Neutrophil (primary cell): ENCODE results near the gene TYW1.
"Not testable (repeated sequence)": the region's sequence is repeated elsewhere in the genome, so short reads cannot be mapped to it uniquely, and the experiment has no call there.

ENCODE experiments used
- H3K27ac ChIP-seq: fragments of 200-600 bp; sonication (generic); 2 replicates; pipeline ENCODE4 v1.5.1; 2016; ENCODE audit warnings: mild to moderate bottlenecking, moderate library complexity
- H3K27me3 ChIP-seq: fragments of 200-600 bp; sonication (generic); 2 replicates; pipeline ENCODE4 v1.6.0; 2016; ENCODE audit warnings: mild to moderate bottlenecking
- H3K36me3 ChIP-seq: fragments of 200-600 bp; sonication (generic); 2 replicates; pipeline ENCODE4 v1.5.1; 2017
- H3K4me1 ChIP-seq, 2 experiments: fragments of 200-600 bp in 1 of 2; sonication (generic) in 1 of 2; 1 replicate in 1 of 2; 2 replicates in 1 of 2; pipeline versions ENCODE4 v1.5.1 to v1.6.1; 2013 to 2016; ENCODE audit warnings: low read depth in 1 of 2, low read length in 1 of 2, mild to moderate bottlenecking in 1 of 2, moderate library complexity in 1 of 2; ENCODE audit not compliant: control insufficient read depth in 1 of 2, insufficient read depth in 1 of 2
- H3K4me3 ChIP-seq, 2 experiments: fragments of 200-600 bp in 1 of 2; sonication (generic) in 1 of 2; 1 replicate in 1 of 2; 2 replicates in 1 of 2; pipeline ENCODE4 v1.5.1; 2013 to 2016; ENCODE audit warnings: low read depth in 1 of 2, low read length in 1 of 2, mild to moderate bottlenecking in 1 of 2, moderate library complexity in 1 of 2
- H3K9me3 ChIP-seq: fragments of 200-600 bp; sonication (generic); 2 replicates; pipeline ENCODE4 v1.5.1; 2016
- TF ChIP-seq, protein P1 (sequence below): fragments of 200-600 bp; sonication (generic); IDR thresholded peaks from 2 replicates; pipeline ENCODE4 v1.5.1; 2016; ENCODE audit warnings: antibody characterized with exemption

Gene TYW1

DNA sequence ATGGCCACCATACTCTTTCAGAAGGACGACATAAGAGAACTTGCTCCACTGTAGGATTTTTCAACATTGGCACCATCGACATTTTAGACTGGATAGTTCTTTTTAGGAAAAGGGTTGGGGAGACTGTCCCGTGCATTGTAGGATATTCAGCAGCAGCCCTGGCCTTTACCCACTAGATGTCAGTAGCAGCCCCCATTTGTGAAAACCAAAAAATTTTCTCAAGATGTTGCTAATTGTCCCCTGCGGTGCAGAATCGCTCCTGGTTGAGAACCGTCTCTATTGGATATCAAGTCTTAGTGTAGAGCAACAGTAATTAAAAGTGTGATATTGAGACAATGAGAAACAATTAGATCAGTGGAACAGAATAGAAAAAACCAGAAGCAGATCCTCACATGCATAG is 180.1 kb downstream of the TYW1 start:
- H3K9me3 ChIP-seq, H3K27me3 ChIP-seq, H3K4me1 ChIP-seq, H3K27ac ChIP-seq, H3K36me3 ChIP-seq, H3K4me3 ChIP-seq: not testable (repeated sequence)
- TF ChIP-seq, protein P1, sequence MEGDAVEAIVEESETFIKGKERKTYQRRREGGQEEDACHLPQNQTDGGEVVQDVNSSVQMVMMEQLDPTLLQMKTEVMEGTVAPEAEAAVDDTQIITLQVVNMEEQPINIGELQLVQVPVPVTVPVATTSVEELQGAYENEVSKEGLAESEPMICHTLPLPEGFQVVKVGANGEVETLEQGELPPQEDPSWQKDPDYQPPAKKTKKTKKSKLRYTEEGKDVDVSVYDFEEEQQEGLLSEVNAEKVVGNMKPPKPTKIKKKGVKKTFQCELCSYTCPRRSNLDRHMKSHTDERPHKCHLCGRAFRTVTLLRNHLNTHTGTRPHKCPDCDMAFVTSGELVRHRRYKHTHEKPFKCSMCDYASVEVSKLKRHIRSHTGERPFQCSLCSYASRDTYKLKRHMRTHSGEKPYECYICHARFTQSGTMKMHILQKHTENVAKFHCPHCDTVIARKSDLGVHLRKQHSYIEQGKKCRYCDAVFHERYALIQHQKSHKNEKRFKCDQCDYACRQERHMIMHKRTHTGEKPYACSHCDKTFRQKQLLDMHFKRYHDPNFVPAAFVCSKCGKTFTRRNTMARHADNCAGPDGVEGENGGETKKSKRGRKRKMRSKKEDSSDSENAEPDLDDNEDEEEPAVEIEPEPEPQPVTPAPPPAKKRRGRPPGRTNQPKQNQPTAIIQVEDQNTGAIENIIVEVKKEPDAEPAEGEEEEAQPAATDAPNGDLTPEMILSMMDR = peak; percentile 11

DNA sequence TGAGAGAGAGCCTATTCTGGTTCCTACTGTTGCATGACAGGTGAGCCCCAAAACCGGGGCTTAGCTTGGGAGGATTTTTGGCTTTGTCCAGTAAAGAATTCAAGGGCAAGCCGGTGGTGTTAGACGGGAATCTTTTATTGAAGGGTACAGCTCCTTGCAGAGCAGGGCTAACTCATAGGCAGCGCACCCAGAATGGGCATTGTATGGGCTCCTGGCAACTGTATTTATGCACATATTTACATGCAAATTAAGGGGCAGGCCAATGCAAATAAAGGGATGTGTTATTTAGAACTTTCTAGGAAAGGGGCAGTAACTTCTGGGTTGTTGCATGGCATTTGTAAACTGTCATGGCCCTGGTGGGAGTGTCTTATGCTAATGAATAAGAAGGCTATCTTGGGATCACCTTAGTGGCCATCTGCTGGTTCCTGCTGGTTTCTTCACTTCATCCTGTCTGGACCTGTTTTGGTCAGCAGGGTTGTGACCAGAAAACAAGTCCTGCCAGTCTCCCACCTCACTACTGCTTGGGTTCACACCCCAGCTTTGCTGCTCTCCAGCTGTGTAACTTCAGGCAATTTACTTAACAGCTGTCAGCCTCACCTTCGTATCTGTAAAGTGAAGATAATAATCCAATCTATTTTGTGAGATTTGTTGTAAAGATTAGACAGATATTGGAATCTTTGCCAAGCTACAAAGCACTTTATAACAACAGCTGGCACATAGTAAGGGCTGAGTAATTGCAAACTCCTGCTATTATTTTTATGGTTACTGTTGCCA is 182.5 kb downstream of the TYW1 start:
- H3K9me3 ChIP-seq, H3K27me3 ChIP-seq, H3K36me3 ChIP-seq, H3K27ac ChIP-seq, H3K4me1 ChIP-seq, H3K4me3 ChIP-seq: not testable (repeated sequence)

DNA sequence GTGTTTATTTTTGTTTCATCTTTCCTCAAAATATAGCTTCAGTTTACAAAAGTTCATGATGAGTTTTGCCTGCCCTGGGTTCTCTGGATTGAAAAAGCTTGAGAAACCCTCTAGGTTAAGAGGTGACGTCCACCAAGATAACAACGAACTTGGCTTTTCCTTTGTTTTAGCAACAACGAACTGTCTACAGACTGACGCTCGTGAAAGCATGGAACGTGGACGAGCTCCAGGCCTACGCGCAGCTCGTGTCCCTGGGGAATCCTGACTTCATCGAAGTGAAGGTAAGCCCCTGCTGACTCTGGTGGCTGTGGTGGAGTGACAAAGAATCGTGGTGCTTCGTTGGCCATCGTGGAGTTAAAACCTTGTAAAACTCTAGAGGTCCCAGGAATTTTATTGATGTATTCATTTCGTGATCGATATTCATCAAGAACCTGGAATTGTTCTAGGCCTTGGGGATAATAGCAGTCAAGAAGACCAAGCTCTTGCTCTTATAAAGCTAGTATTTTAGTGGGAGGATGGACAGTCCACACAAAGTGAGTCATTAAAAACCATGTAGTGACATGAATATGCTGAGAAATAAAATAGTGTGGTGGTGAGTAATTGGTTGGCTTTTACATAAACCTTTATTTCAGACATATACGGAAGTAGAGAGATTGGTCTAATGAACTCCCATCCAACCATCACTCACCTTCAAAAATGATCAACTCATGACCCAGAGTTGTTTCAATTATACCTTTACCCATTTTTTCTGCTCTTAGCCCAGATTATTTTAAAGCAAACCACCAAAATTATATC is 186.5 kb downstream of the TYW1 start:
- not testable (repeated sequence) for H3K9me3 ChIP-seq, H3K36me3 ChIP-seq, H3K4me1 ChIP-seq, H3K27ac ChIP-seq, H3K27me3 ChIP-seq, H3K4me3 ChIP-seq

DNA sequence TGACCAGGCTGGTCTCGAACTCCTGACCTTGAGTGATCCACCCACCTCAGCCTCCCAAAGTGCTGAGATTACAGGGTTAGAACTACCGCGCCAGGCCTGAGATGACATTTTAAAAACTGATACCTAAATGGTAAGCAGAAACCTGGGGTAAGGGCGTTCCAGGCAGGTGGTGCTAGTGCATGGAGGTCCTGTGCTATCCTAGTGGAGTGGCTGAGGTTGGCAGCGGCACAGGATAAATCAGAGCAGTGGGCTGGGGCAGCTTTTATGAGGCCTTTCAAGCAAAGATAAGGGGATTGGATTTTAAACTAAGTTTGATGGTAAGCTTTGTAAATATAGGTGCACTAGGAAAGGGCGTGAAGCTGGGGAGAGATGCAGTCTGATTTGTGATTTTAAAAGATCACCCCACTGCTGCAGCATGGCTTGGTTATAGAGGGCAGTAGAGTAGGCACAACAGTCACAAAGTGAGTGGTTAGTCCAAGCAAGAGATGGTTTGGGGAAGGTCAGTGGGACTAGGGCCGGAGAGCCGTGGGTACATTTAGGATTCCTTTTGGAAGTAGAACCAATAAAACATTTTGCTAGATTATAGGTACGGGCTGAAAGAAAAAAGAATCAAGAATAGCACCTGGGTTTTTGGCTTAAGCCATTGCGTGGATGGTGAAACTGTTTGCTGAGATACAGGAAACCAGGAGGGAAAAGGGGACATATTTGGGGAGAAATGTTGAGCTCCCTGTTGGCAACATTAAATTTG is 188.5 kb downstream of the TYW1 start:
- H3K27me3 ChIP-seq, H3K36me3 ChIP-seq, H3K9me3 ChIP-seq, H3K4me3 ChIP-seq, H3K4me1 ChIP-seq, H3K27ac ChIP-seq: not testable (repeated sequence)

DNA sequence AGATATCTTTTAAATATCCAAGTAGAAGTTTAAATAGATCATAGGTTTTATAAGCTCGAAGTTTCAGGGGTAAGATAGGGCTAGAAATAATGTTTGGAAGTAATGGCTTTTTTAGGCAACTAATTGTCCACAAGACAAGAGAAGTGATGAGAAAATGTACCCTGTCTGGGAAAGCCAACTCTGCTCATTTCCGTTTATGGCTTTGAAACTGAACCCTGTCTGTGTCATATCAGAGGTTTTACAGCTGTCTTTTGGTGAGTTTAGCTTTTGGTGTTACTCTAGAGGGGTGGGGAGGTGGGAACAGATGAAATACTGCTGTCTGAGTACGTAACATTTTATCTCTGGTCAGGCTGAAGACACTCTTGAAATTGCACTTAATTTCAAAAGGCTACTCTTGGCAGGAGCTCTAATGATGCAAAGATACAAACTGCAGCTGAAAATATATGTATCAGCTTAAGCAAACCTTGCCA is 189.1 kb downstream of the TYW1 start:
- H3K27ac ChIP-seq, H3K36me3 ChIP-seq: not testable (repeated sequence)

DNA sequence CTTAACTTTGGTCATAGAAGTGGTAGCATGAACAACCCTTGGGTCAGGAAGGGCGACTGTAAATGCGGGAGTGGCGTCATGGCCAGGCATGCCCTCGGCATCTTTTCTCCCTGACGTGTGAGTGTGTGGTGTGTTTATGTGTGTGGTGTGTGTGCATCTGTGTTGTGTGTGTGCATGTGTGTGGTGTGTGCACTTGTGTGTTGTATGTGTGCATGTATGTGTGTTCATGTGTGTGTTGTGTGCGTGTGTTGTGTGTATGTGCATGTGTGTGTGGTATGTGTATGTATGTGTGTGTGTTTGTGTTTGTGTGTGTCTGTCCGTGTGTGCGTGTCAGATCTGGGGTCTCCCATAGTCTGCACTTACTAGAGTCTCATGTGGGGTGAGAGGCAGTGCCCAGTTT is 192.5 kb downstream of the TYW1 start:
- not testable (repeated sequence) for H3K36me3 ChIP-seq, H3K27ac ChIP-seq, H3K4me1 ChIP-seq, H3K27me3 ChIP-seq, H3K4me3 ChIP-seq, H3K9me3 ChIP-seq

More for the DNA sequence above, 189.1 kb downstream of the TYW1 start:
- not testable (repeated sequence) for H3K9me3 ChIP-seq, H3K4me3 ChIP-seq, H3K4me1 ChIP-seq, H3K27me3 ChIP-seq

DNA sequence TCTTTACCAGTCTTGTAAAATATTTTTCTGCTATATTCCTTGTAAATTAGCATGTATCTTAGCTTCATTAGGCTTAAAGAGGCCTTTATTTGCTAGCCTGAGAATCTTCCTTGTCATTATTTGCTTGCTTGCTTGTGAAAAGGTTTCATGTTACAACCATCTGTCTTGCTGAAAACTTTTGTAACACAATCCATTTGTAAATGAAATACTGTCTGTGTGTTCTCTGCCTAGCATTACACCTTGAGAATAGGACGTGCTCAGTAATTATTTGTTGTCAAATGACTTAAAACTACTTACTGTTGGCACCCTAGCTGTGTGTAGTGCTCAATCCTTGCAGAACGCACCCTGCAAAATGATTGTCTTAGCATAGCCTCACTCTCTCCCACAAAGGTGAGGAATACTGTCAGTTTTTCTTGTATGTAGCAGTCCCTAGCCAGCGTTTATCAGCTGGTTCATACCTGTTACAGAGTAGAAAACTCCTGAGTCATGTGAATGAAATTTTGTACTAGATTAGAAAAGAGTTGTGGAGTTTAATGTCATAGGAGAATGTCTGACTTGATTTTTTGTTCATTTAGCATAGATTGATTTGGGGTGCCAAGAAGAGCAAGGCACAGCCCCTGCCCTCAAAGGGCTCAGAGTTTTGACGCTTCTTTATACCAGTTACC is 193.3 kb downstream of the TYW1 start:
- not testable (repeated sequence) for H3K9me3 ChIP-seq, H3K36me3 ChIP-seq

DNA sequence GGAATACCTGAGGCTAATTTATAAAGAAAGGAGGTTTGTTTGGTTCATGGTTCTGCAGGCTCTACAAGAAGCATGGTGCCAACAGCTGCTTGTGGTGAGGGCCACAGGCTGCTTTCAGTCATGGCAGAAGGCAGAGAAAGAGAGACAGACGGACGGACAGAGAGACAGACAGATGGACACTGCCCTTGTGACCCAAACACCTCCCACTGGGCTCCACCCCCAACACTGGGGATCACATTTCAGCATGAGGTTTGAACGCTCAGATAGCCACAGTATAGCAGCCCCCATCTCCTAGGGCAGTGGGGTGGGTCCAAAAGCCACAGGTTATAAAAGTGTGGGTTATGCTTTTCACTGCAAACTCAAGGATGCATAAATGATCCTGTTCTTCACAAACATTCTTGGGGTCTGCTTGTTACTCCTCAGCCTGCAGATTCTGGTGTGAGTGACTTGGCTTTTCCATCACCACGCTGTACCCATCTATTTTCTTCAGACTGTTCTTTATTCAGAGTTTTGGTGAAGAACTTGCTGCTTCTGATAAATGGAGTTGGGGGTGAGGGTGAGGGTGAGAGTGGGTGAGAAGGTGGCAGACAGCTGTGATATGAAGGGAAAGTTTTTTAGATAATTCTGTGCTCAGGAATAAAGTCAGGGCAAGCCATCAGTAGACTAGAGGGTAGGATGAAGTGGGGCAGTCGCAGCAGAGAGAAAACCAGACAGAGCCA is 194.5 kb downstream of the TYW1 start:
- H3K27ac ChIP-seq, H3K27me3 ChIP-seq, H3K4me3 ChIP-seq, H3K36me3 ChIP-seq, H3K4me1 ChIP-seq, H3K9me3 ChIP-seq: not testable (repeated sequence)

More for the DNA sequence above, 193.3 kb downstream of the TYW1 start:
- not testable (repeated sequence) for H3K4me1 ChIP-seq, H3K4me3 ChIP-seq, H3K27ac ChIP-seq, H3K27me3 ChIP-seq

DNA sequence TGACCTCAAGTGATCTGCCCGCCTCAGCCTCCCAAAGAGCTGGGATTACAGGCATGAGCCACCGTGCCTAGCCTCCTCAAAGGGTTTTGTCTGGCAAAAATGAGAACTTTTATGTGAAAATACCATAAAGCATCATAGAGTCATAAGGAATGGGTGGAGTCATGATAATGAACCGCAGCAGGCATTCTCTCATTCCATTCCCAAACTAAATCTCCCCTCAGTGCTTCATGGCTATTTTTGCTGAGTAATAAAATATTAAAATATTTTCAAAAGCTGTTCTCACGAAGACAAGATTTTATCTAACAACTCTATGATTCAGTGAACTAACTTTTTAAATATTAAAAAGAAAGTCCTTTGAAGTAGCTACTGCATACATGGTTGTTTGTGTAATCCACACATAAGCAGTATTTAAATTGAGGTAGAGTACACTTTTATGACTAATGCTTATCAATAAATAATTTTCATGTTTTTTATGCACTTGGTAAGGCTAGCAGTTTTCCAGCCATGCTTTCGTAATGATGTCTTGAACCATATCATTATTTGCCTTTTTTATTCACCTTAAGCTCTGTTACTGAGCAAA is 195.6 kb downstream of the TYW1 start:
- H3K4me3 ChIP-seq, H3K27ac ChIP-seq, H3K36me3 ChIP-seq, H3K4me1 ChIP-seq, H3K9me3 ChIP-seq, H3K27me3 ChIP-seq: not testable (repeated sequence)

DNA sequence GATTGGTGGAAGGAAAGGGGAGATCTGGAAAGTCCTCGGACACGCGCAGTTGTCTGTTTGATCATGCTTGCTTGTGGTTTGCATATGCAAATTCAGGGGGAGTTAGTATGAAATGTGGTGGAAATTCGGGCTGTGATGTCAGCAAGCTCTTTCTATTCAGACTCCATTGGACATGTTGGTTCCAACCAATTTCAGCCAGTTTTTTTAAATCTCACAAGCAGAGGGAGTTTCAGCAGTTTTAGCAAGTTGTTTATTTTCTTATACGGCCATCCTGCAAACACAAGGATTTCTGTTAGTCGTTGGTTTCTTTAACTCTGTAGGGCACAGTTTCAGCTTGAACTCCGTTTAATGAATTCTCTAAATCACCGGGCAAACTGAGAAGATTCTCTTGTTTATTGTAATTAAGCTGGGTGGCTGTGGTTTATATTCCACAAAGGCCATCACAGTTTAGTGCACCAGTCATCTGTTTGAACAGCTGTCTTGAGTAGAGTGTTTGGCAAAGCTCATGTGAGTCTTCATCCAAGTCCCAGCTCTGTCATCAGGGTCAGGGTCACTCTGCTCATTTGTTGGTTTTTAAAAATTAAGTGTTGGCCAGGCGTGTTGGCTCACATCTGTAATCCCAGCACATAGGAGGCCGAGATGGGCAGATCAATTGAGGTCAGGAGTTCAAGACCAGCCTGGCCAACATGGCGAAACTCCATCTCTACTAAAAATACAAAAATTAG is 196.4 kb downstream of the TYW1 start:
- H3K27ac ChIP-seq, H3K4me1 ChIP-seq, H3K4me3 ChIP-seq, H3K9me3 ChIP-seq, H3K36me3 ChIP-seq, H3K27me3 ChIP-seq: not testable (repeated sequence)

DNA sequence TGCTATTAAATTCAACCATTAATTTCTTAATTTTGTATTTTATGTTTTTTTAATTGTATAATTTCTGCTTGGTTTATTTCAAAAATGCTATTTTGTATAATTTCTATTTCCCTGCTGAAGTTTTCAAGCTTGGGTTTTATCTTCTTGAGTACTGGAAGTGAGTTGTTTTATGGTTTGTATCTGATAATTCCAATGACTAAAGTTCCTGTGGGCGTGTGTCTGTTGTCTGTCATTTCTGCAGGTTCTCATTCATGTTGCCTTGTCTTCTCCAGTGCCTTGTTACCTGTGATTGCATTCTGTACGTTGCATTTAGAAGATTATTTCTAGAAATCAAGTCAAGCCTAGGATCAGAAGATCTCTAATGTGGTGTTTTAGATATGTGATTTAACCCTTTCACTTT is 199.5 kb downstream of the TYW1 start:
- not testable (repeated sequence) for H3K4me1 ChIP-seq, H3K4me3 ChIP-seq, H3K27ac ChIP-seq, H3K36me3 ChIP-seq, H3K27me3 ChIP-seq, H3K9me3 ChIP-seq
